Muscle of leg (tissue), 11 donors: ENCODE data around the gene WDFY2. TPM values are rescaled to one million over a fixed set of nuclear protein-coding genes. Genes with fewer than 3 reads are reported as not detected.

Experiments used
- DNase-seq: peaks from one replicate; pipeline ENCODE4 v3.0.0; 2013
- H3K27ac ChIP-seq: one replicate; pipeline ENCODE4 v1.5.1; 2013; ENCODE audit warnings: mild to moderate bottlenecking, low read length, control low read depth
- H3K27me3 ChIP-seq: one replicate; pipeline ENCODE4 v1.6.1; 2013; ENCODE audit warnings: low read length; ENCODE audit not compliant: control insufficient read depth, insufficient read depth
- H3K36me3 ChIP-seq: one replicate; pipeline ENCODE4 v1.6.1; 2013; ENCODE audit warnings: low read length; ENCODE audit not compliant: control insufficient read depth, insufficient read depth
- H3K4me1 ChIP-seq: one replicate; pipeline ENCODE4 v1.6.1; 2013; ENCODE audit warnings: low read length; ENCODE audit not compliant: control insufficient read depth, insufficient read depth
- H3K4me3 ChIP-seq: one replicate; pipeline ENCODE4 v1.5.1; 2013; ENCODE audit warnings: low read length, control low read depth
- H3K9me3 ChIP-seq: replicated peaks from 2 replicates; pipeline ENCODE4 v1.6.1; 2013; ENCODE audit warnings: low read depth, low read length; ENCODE audit not compliant: control insufficient read depth
- WGBS: methylation state at CpG from one replicate; pipeline ENCODE4 v1.1.5; 2013; ENCODE audit warnings: missing lambda C conversion rate; ENCODE audit not compliant: insufficient coverage; 5-methylcytosine and 5-hydroxymethylcytosine counted together
- polyA plus RNA-seq, 8 donors: library from polyadenylated mRNA; unstranded; fragments of 120-200 nt; gene quantifications; one replicate each; pipeline versions ENCODE4 v1.2.1 to v1.2.3, GENCODE V29; 2013; ENCODE audit warnings: inconsistent platforms in 1 of 8, low replicate concordance in 1 of 8; ENCODE audit not compliant: insufficient read length in 8 of 8, insufficient read depth in 1 of 8
- total RNA-seq: library from RNA; stranded (reverse); fragments of 120-200 nt; gene quantifications from one replicate; pipeline ENCODE4 v1.2.4, GENCODE V29; 2013

WDFY2 gene
- total and polyA plus RNA-seq, 9 donors: 4.3 to 9.6 (median 6.5) TPM

GRCh38 chr13:51786425-51787265 lies 202.4 kb downstream of the WDFY2 start:
- DNase-seq: peak; percentile 82
- peaks cover 6% of the 10 kb centered on the region for H3K36me3 ChIP-seq
- H3K9me3 ChIP-seq: no peaks in the 10 kb centered on the region
- H3K27me3 ChIP-seq: no peaks in the 10 kb centered on the region
- no peak overlapping the region for H3K4me3 ChIP-seq
- WGBS: 19% methylated on average over 3 of the region's 10 CpGs
- H3K27ac ChIP-seq: peak overlapping the region; percentile 65
- H3K4me1 ChIP-seq: peaks cover 26% of the 10 kb centered on the region

GRCh38 chr13:51793570-51794271 lies 209.5 kb downstream of the WDFY2 start:
- no peak overlapping the region for H3K27ac ChIP-seq
- 78% methylated on average over 5 of the region's 6 CpGs for WGBS

GRCh38 chr13:51794964-51795363 lies 210.7 kb downstream of the WDFY2 start:
- peaks cover 29% of the 10 kb centered on the region for H3K36me3 ChIP-seq
- 70% methylated on average over 4 of the region's 4 CpGs for WGBS

More at GRCh38 chr13:51793570-51794271, 209.5 kb downstream of the WDFY2 start:
- Histone ChIP-seq H3K4me1 (no peaks in the 10 kb centered on the region), H3K4me3 (no peak overlapping the region), H3K9me3 (no peaks in the 10 kb centered on the region), H3K27me3 (no peaks in the 10 kb centered on the region), H3K36me3 (peaks cover 27% of the 10 kb centered on the region)
- DNase-seq: peak; percentile 58

GRCh38 chr13:51795419-51795818 lies 211.2 kb downstream of the WDFY2 start:
- Histone ChIP-seq H3K27ac (no peak overlapping the region), H3K4me1 (peaks cover 2% of the 10 kb centered on the region), H3K9me3 (no peaks in the 10 kb centered on the region), H3K4me3 (no peak overlapping the region), H3K36me3 (peaks cover 29% of the 10 kb centered on the region), H3K27me3 (no peaks in the 10 kb centered on the region)
- no peak for DNase-seq
- WGBS: no CpG with 5 or more reads among the region's 2 CpGs

More at GRCh38 chr13:51794964-51795363, 210.7 kb downstream of the WDFY2 start:
- no peaks in the 10 kb centered on the region for H3K27me3 ChIP-seq
- DNase-seq: no peak
- H3K9me3 ChIP-seq: no peaks in the 10 kb centered on the region
- no peaks in the 10 kb centered on the region for H3K4me1 ChIP-seq
- H3K4me3 ChIP-seq: no peak overlapping the region
- no peak overlapping the region for H3K27ac ChIP-seq

- Histone ChIP-seq H3K9me3 (no peaks in the 10 kb centered on the region), H3K4me1 (peaks cover 12% of the 10 kb centered on the region), H3K4me3 (no peak overlapping the region), H3K27me3 (no peaks in the 10 kb centered on the region), H3K27ac (no peak overlapping the region), H3K36me3 (peaks cover 29% of the 10 kb centered on the region)
- 86% methylated on average over 7 of the region's 7 CpGs for WGBS
- DNase-seq: no peak
Observed at GRCh38 chr13:51796546-51796945, 212.3 kb downstream of the WDFY2 start.

GRCh38 chr13:51797664-51798488 lies 213.6 kb downstream of the WDFY2 start:
- Histone ChIP-seq H3K4me1 (peaks cover 25% of the 10 kb centered on the region), H3K36me3 (peaks cover 29% of the 10 kb centered on the region), H3K27me3 (no peaks in the 10 kb centered on the region), H3K4me3 (no peak overlapping the region), H3K9me3 (no peaks in the 10 kb centered on the region), H3K27ac (no peak overlapping the region)
- whole genome bisulfite sequencing: 52% methylated on average over 7 of the region's 12 CpGs
- DNase-seq: peak; percentile 79

- Histone ChIP-seq H3K4me3 (no peak overlapping the region), H3K4me1 (peaks cover 31% of the 10 kb centered on the region), H3K27ac (no peak overlapping the region), H3K27me3 (no peaks in the 10 kb centered on the region), H3K9me3 (no peaks in the 10 kb centered on the region), H3K36me3 (peaks cover 29% of the 10 kb centered on the region)
- no peak for DNase-seq
- WGBS: 63% methylated on average over 12 of the region's 12 CpGs
Observed at GRCh38 chr13:51799261-51799660, 215.0 kb downstream of the WDFY2 start.

- Histone ChIP-seq H3K4me3 (no peak overlapping the region), H3K4me1 (peaks cover 34% of the 10 kb centered on the region), H3K27ac (no peak overlapping the region), H3K36me3 (peaks cover 27% of the 10 kb centered on the region), H3K9me3 (no peaks in the 10 kb centered on the region), H3K27me3 (no peaks in the 10 kb centered on the region)
- WGBS: 78% methylated on average over 5 of the region's 5 CpGs
- no peak for DNase-seq
Observed at GRCh38 chr13:51800486-51800885, 216.2 kb downstream of the WDFY2 start.

- Histone ChIP-seq H3K9me3 (no peaks in the 10 kb centered on the region), H3K4me3 (no peak overlapping the region), H3K27ac (peak overlapping the region; percentile 25), H3K36me3 (peaks cover 18% of the 10 kb centered on the region), H3K4me1 (peaks cover 34% of the 10 kb centered on the region), H3K27me3 (no peaks in the 10 kb centered on the region)
- WGBS: 79% methylated on average over 2 of the region's 7 CpGs
- peak; percentile 73 for DNase-seq
Observed at GRCh38 chr13:51801631-51802099, 217.4 kb downstream of the WDFY2 start.
